ENCODE results near the gene TTC14. TPM values are rescaled to one million over a fixed set of nuclear protein-coding genes. Genes with fewer than 3 reads are reported as not detected.

The TTC14 gene, protein sequence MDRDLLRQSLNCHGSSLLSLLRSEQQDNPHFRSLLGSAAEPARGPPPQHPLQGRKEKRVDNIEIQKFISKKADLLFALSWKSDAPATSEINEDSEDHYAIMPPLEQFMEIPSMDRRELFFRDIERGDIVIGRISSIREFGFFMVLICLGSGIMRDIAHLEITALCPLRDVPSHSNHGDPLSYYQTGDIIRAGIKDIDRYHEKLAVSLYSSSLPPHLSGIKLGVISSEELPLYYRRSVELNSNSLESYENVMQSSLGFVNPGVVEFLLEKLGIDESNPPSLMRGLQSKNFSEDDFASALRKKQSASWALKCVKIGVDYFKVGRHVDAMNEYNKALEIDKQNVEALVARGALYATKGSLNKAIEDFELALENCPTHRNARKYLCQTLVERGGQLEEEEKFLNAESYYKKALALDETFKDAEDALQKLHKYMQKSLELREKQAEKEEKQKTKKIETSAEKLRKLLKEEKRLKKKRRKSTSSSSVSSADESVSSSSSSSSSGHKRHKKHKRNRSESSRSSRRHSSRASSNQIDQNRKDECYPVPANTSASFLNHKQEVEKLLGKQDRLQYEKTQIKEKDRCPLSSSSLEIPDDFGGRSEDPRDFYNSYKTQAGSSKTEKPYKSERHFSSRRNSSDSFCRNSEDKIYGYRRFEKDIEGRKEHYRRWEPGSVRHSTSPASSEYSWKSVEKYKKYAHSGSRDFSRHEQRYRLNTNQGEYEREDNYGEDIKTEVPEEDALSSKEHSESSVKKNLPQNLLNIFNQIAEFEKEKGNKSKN
- 19.0 and 29.4 TPM in 2 replicates for total RNA-seq

DNA sequence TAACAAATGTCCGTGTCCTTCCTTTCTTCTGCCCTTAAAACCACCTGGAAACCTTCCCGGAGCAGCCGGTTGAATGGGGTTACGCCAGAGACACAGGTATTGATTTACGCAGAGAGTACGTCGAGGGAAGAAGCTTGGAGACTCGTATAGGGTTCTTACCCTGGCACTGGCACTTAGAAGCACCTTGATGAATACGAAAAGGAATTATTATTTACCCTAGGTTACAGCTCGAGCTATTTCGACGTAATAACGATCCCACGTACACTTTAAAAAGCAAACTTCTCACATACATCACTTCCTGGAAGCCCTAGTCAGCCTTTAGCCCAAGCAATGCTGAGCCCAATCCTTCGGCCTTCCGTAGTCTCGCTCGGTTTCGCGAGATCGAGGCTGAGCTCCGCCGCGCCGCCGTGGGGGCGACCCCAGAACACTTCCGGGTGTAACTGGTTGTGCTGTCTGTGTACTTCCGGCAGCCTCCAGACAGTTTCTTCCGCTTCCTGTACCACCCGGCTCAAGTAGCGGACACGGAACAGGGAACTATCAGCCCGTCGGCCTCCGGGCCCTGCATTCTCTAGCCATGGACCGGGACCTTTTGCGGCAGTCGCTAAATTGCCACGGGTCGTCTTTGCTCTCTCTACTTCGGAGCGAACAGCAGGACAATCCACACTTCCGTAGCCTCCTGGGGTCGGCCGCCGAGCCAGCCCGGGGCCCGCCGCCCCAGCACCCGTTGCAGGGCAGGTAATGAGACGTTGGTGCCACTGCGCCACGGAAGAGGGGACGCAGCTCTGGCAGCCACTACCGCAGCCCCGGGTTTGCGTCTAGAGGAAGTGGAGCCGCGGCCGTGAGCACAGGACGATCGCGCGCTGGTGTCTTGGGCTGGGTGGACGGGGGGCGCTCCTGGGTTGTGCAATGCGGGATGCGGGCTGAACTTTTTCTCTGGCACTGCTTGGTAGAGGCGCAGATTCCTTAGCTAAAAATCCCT lies at the start of gene TTC14:
Gene TTC14, plus strand, starts transcription at position 476 of the 979 bp plus-strand sequence. Its CDS starts 99 bp downstream, at position 575.
- peak; percentile 95 for DNase-seq (ENCODE audit: low read depth)
- H3K4me3 ChIP-seq (ENCODE audit: low read depth, low read length): peak within 1 kb of the TSS; percentile 90
- TF ChIP-seq, protein P1, sequence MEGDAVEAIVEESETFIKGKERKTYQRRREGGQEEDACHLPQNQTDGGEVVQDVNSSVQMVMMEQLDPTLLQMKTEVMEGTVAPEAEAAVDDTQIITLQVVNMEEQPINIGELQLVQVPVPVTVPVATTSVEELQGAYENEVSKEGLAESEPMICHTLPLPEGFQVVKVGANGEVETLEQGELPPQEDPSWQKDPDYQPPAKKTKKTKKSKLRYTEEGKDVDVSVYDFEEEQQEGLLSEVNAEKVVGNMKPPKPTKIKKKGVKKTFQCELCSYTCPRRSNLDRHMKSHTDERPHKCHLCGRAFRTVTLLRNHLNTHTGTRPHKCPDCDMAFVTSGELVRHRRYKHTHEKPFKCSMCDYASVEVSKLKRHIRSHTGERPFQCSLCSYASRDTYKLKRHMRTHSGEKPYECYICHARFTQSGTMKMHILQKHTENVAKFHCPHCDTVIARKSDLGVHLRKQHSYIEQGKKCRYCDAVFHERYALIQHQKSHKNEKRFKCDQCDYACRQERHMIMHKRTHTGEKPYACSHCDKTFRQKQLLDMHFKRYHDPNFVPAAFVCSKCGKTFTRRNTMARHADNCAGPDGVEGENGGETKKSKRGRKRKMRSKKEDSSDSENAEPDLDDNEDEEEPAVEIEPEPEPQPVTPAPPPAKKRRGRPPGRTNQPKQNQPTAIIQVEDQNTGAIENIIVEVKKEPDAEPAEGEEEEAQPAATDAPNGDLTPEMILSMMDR (IDR thresholded peaks at IDR 0.05; ENCODE audit: insufficient read depth, low read depth, low read length): peak; percentile 8

DNA sequence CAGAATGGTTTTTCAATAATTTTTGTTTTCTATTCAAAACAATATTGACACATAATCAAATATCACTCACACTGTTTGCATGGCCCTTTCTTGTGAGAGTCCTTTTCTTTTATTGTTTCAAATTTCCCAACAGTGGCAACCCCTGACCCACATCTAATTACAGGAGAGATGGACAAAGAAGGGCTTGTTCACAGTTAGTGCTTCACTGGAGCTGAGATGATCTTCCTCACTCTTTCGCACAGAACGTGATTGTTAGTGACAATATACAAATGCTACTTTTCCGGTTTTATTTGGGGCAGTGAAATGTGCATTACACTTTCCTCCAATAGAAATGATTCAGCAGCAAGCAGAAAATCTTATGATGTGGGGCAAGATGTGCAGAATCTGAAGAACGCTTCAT lies 38.6 kb upstream of the TTC14 start:
- TF ChIP-seq, protein P1 (IDR thresholded peaks at IDR 0.05; ENCODE audit: insufficient read depth, low read depth, low read length): no peak
- no peak for DNase-seq (ENCODE audit: low read depth)
- no peak overlapping the region for H3K4me3 ChIP-seq (ENCODE audit: low read depth, low read length)

DNA sequence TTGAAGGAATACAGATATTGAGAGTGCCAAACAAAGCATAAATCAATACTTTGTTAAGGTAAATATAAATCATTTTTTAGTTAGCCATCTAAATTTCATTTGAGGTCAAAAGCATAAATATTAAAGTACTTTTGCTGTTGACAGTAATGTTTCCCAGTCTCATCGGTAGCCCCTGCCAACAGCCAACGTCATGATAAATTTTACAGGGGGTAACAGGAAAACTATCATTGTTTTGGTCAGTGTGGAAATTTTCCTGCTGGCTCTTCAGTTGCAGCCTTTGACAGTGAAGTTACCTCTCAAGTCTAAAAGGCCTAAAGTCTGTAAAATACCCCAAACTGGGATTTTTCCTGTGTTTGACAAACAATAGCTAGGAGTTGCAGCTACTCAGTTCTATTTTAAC lies 37.3 kb upstream of the TTC14 start:
- no peak overlapping the region for H3K4me3 ChIP-seq (ENCODE audit: low read depth, low read length)
- TF ChIP-seq, protein P1 (IDR thresholded peaks at IDR 0.05; ENCODE audit: insufficient read depth, low read depth, low read length): no peak
- no peak for DNase-seq (ENCODE audit: low read depth)

DNA sequence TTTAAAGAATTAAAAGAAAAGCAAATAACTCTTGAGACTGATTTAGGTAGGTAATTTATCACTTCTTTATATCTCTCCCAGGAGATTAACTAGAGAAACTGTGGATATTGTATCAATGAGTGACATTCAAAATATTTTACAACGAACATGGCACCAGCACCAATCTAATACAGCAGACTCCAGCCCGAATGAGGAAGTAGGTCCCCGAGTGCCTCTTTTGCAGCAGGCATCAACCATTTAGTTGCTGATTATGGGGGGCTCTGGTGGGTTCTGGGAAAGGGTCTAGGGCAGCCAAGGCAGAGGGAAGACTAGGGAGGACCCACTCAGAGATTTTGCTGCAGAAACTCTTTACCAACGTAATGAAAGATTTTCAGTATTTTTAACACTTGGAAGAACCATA lies 31.7 kb upstream of the TTC14 start:
- no peak for DNase-seq (ENCODE audit: low read depth)
- TF ChIP-seq, protein P1 (IDR thresholded peaks at IDR 0.05; ENCODE audit: insufficient read depth, low read depth, low read length): no peak
- no peak overlapping the region for H3K4me3 ChIP-seq (ENCODE audit: low read depth, low read length)

DNA sequence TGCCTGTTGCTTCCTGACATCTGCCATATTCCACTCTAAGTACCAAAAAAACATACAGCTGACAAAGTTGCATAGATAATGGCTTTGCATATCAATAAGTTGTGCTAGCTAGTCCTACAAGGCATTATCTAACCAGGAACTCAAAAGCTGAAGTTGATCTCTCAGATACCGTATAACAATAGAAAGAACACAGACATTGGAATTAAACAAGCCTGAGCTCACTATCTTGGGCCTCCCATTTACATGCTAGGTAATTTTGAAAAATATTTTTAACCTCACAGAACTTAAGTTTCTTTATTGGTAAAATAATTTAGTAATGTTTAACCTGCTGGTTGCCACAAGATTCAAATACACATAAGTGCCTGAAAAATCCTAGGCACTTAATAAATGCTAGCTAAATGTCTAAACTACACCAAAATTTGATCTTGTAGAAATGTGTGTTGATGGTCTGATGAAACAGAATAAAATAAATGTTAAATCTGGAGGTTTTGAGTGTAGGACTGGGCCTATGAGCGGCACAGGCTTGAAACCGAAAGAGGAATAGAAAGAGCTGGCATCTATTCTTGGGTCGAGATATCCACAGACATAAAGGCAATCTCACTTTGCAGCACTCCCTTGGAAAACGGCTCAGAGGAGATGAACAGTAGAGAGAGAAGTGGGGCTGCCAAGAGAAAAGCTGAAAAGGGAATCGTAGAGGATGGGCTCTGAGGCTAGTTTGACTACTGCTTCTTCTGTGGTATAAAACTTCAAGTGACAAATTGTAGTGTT lies 29.9 kb upstream of the TTC14 start:
- no peak overlapping the region for H3K4me3 ChIP-seq (ENCODE audit: low read depth, low read length)
- TF ChIP-seq, protein P1 (IDR thresholded peaks at IDR 0.05; ENCODE audit: insufficient read depth, low read depth, low read length): no peak
- no peak for DNase-seq (ENCODE audit: low read depth)

Measured in fibroblast of villous mesenchyme (primary cell).